Tibial nerve (tissue), 3 donors: ENCODE results near the gene IL31RA.

ENCODE experiments used
- POLR2A ChIP-seq, 2 donors: fragments of 450-650 bp; IDR thresholded peaks; one replicate each; pipeline ENCODE4 v1.6.1; 2017; ENCODE audit warnings: antibody characterized with exemption in 2 of 2, mild to moderate bottlenecking in 2 of 2, moderate library complexity in 2 of 2
- TF ChIP-seq, protein P1 (sequence below), 5 experiments: fragments of 200-600 bp in 3 of 5; fragments of 450-650 bp in 2 of 5; sonication (generic) in 3 of 5; IDR thresholded peaks; one replicate each; pipeline ENCODE4 v1.5.1; 2016 to 2019; ENCODE audit warnings: antibody characterized with exemption in 5 of 5, mild to moderate bottlenecking in 3 of 5, moderate library complexity in 2 of 5

DNA sequence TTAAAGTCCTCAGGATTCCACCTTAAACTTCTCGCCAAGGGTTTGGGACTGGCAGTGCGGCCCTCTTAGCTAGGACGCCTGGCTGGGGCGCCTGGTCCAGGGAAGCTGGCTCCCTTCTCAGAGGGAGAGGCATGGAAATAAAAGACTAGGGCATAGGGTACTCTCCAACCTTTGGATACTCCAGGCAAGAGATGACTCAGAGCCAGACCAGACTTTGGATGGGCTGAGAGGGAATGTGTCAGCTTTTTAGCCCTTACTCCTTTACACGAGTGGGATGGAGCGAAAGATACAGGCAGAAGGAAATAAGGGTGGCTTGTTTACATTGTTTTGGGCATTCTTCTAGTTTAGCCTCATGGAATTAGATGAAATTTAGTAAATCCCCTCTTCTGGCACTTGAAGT, 48.2 kb downstream of the IL31RA start:
- TF ChIP-seq, protein P1, sequence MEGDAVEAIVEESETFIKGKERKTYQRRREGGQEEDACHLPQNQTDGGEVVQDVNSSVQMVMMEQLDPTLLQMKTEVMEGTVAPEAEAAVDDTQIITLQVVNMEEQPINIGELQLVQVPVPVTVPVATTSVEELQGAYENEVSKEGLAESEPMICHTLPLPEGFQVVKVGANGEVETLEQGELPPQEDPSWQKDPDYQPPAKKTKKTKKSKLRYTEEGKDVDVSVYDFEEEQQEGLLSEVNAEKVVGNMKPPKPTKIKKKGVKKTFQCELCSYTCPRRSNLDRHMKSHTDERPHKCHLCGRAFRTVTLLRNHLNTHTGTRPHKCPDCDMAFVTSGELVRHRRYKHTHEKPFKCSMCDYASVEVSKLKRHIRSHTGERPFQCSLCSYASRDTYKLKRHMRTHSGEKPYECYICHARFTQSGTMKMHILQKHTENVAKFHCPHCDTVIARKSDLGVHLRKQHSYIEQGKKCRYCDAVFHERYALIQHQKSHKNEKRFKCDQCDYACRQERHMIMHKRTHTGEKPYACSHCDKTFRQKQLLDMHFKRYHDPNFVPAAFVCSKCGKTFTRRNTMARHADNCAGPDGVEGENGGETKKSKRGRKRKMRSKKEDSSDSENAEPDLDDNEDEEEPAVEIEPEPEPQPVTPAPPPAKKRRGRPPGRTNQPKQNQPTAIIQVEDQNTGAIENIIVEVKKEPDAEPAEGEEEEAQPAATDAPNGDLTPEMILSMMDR (IDR thresholded peaks at IDR 0.05): no peak
- TF ChIP-seq POLR2A (IDR thresholded peaks at IDR 0.05): no peak
